Activated naive CD8-positive, alpha-beta T cell treated with anti-CD3 and anti-CD28 coated beads, Interleukin-2, amount 50 U/mL, for 24 hours (primary cell): Measurements from ENCODE around the gene MAD2L2.
"Not testable (repeated sequence)": the region's sequence is repeated elsewhere in the genome, so short reads cannot be mapped to it uniquely, and the experiment has no call there.

Source experiments
- ATAC-seq: fragments of 150-1000 bp; cut with Tn5 transposase; one replicate; pipeline ENCODE4 v1.10.0; 2021
- DNase-seq: peaks from one replicate; pipeline ENCODE4 v3.0.0; 2021
- H3K27ac Mint-ChIP-seq: one replicate; pipeline ENCODE4 v1.8.0; 2021; ENCODE audit warnings: mild to moderate bottlenecking, mixed read lengths
- H3K27me3 Mint-ChIP-seq: one replicate; pipeline ENCODE4 v1.8.0; 2021; ENCODE audit warnings: mixed read lengths
- H3K36me3 Mint-ChIP-seq: one replicate; pipeline ENCODE4 v1.8.0; 2021; ENCODE audit warnings: low read depth, mixed read lengths
- H3K4me1 Mint-ChIP-seq: one replicate; pipeline ENCODE4 v1.8.0; 2021; ENCODE audit warnings: mixed read lengths
- H3K4me3 Mint-ChIP-seq: one replicate; pipeline ENCODE4 v1.8.0; 2021; ENCODE audit warnings: mild to moderate bottlenecking, moderate library complexity, mixed read lengths
- H3K9me3 Mint-ChIP-seq: one replicate; pipeline ENCODE4 v1.8.0; 2021; ENCODE audit warnings: mixed read lengths

The MAD2L2 gene

DNA sequence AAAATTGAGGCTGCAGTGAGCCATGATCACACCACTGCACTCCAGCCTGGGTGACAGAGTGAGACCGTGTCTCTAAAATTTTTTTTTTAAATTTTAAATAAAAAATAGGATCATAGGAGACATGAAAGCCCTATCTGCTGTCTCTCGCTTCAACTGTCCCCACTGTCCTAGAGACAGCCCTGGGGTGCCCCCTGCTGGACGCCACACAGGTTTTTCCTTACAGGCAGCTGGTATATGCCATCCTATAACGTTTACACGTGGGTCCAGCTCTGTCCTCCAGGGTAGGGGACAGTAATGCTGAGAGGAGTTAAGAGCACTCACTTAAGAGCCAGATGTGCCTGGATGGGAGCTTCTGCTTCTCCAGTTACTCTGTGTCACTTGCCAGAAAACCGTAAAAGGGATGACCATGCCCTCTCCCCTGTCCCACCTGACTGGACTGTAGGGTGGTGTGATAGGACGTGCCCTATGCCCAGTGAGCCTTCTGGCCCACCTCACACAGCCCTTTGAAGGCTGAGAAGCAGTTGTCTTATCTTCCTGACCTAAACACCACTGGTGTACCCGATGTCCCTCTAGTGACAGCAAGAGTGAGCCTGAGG, 35.2 kb downstream of the MAD2L2 start:
- peak; percentile 40 for ATAC-seq

DNA sequence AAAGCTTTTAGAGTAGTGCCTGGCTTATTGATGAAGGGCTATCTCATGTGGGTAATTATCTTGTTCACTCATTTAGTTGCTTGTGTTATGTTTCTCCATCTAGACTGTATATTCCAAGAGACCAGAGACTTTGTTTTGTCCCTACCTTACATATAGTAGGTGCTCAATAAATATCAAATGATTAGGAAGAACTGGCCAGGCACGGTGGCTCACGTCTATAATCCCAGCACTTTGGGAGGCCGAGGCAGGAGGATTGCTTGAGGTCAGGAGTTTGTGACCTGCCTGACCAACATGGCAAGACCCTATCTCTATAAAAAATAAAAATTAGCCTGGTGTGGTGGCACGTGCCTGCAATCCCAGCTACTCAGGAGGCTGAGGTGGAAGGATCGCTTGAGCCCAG, 35.7 kb downstream of the MAD2L2 start:
- no peaks in the 10 kb centered on the region for H3K36me3 Mint-ChIP-seq

More for the DNA sequence above, 35.2 kb downstream of the MAD2L2 start:
- H3K36me3 Mint-ChIP-seq = no peaks in the 10 kb centered on the region
- peaks cover 12% of the 10 kb centered on the region for H3K4me1 Mint-ChIP-seq
- no peak overlapping the region for H3K4me3 Mint-ChIP-seq
- no peak overlapping the region for H3K27ac Mint-ChIP-seq
- no peaks in the 10 kb centered on the region for H3K9me3 Mint-ChIP-seq
- DNase-seq = peak; percentile 90
- peaks cover 2% of the 10 kb centered on the region for H3K27me3 Mint-ChIP-seq

DNA sequence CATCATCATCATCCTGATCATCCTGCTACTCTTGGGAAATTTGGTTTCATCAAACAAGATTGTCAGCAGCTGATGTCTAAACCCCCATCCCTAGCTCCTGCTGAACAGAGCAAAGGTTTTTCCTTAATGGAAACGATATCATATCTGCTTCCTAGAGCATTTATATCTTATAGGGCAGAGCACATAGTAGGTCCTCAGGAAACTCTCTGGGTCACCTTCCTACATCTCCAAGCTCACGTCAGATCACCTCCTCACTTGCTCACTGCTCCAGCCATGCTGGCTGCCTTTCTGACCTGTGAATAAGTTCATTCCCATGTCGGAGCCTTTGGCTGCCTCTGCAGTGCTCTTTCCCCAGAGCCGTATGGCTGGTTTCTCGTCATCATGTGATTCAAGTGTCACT, 37.2 kb downstream of the MAD2L2 start:
- DNase-seq = no peak
- H3K9me3 Mint-ChIP-seq = no peaks in the 10 kb centered on the region
- no peak for ATAC-seq
- H3K4me1 Mint-ChIP-seq = no peaks in the 10 kb centered on the region
- peaks cover 4% of the 10 kb centered on the region for H3K27me3 Mint-ChIP-seq
- no peak overlapping the region for H3K27ac Mint-ChIP-seq
- no peak overlapping the region for H3K4me3 Mint-ChIP-seq
- no peaks in the 10 kb centered on the region for H3K36me3 Mint-ChIP-seq

More for the DNA sequence above, 35.7 kb downstream of the MAD2L2 start:
- Mint-ChIP-seq H3K9me3 (no peaks in the 10 kb centered on the region), H3K27me3 (peaks cover 2% of the 10 kb centered on the region), H3K27ac (no peak overlapping the region), H3K4me1 (peaks cover 8% of the 10 kb centered on the region), H3K4me3 (no peak overlapping the region)
- DNase-seq = no peak
- no peak for ATAC-seq

DNA sequence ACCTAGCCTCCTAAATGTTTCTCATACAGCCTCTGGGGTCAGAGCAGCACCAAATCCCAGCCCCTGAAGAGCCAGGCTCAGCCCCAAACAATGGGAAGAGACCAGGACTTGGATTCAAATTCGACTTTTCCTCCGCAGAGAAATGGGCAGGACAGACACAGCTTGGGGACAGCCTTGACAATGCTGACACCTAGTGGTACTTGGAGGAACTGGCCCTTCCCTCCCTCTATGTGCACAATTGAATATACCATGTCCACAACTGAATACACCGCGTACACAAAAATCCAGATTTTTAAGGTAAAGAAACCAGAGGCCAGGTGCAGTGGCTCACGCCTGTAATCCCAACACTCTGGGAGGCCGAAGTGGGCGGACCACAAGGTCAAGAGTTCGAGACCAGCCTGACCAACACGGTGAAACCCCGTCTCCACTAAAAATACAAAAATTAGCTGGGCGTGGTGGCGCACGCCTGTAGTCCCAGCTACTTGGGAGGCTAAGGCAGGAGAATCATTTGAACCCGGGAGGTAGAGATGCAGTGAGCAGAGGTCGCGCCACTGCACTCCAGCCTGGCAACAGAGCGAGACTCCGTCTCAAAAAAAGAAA, 38.4 kb downstream of the MAD2L2 start:
- peak; percentile 71 for DNase-seq
- H3K36me3 Mint-ChIP-seq, H3K4me1 Mint-ChIP-seq, H3K27ac Mint-ChIP-seq, H3K4me3 Mint-ChIP-seq, H3K9me3 Mint-ChIP-seq, H3K27me3 Mint-ChIP-seq: not testable (repeated sequence)
- ATAC-seq = peak; percentile 73

DNA sequence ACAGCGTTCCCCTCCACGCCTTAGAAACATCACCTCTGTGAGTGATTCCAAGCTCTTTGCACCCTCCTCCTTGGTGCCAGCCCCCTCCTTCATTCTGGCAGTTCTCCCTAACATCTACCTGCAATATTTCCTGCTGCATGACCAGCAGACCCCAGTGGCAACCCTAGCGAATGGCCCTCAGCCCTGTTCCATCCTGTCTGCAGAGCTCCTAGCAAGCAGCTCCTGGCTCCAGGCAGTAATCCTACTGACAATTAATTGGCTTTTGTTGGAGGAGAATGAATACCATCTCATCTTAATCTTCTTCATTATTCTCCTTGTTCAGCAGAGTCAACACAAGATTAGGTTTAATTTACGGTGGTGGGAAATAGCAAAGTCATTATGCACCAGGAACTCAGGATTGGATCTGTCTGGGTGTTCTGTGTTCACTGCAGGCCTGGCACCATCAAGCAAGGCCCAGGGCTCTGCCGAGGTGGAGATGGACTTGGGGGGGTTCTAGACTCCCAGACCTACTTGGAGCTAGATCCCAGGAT, 39.1 kb downstream of the MAD2L2 start:
- no peak overlapping the region for H3K27ac Mint-ChIP-seq
- H3K4me1 Mint-ChIP-seq = no peaks in the 10 kb centered on the region
- H3K36me3 Mint-ChIP-seq = no peaks in the 10 kb centered on the region
- peaks cover 6% of the 10 kb centered on the region for H3K27me3 Mint-ChIP-seq
- no peak for ATAC-seq
- DNase-seq = no peak
- H3K9me3 Mint-ChIP-seq = no peaks in the 10 kb centered on the region
- no peak overlapping the region for H3K4me3 Mint-ChIP-seq

DNA sequence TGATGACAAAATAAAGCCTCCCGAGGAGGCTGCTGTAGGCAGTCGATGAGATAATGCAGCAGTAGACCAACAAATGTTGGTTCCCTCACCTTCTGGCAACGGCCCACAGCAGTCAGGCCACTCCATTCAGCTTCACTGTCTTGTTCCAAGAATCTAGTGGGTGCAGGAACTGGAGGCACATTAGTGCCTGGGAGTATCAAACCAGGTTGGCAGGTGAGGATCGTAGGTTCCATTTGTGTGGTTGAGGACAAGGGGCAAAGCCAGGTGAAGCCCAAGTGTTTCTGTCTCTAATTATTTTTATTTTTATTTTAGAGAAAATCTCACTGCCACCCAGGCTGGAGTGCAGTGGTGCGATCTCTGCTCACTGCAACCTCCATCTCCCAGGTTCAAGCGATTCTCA, 40.0 kb downstream of the MAD2L2 start:
- no peak overlapping the region for H3K4me3 Mint-ChIP-seq
- H3K27ac Mint-ChIP-seq = no peak overlapping the region
- H3K36me3 Mint-ChIP-seq = no peaks in the 10 kb centered on the region
- DNase-seq (no peak), ATAC-seq (no peak)
- H3K27me3 Mint-ChIP-seq = peaks cover 6% of the 10 kb centered on the region
- H3K4me1 Mint-ChIP-seq = no peaks in the 10 kb centered on the region
- no peaks in the 10 kb centered on the region for H3K9me3 Mint-ChIP-seq

DNA sequence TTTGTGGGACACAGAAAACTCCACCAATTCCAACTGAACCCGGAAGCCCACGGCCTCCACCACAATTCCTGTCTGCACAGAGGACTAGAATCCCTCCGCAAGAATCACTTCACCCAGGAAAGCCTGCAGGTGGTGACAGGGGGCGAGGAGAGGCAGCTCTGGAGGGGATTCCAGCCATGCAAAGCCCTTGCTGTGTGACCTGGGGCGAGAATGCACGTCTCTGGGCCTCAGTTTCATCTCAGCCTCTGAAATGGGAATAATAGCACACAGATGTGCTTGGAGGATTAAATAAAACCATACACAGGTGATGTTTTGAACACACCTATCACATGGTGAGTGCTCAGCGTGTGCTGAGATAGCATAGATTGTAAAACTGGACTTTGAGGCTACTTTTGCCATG, 40.8 kb downstream of the MAD2L2 start:
- ATAC-seq = no peak
- peaks cover 6% of the 10 kb centered on the region for H3K27me3 Mint-ChIP-seq
- no peak overlapping the region for H3K27ac Mint-ChIP-seq

DNA sequence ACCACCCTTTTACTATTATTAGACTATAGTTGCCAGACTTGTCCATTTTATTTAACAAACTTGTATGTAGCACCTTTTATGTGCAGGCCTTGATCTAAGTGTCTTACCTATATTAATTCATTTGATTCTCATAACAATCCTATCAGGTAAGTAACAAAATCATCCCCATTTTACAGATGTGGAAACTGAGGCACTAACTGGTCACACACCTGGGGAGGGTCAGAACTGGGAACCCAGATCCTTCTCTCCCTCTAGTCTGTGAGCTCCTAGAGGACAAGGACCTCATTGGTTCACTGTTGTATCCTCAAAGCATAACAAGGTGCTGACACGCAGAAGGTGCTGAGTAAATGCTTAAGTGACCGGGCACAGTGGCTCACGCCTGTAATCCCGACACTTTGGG, 41.6 kb downstream of the MAD2L2 start:
- no peaks in the 10 kb centered on the region for H3K4me1 Mint-ChIP-seq
- no peak for DNase-seq
- H3K36me3 Mint-ChIP-seq = no peaks in the 10 kb centered on the region
- no peak for ATAC-seq
- H3K4me3 Mint-ChIP-seq = no peak overlapping the region
- no peaks in the 10 kb centered on the region for H3K9me3 Mint-ChIP-seq
- H3K27ac Mint-ChIP-seq = no peak overlapping the region
- H3K27me3 Mint-ChIP-seq = peaks cover 10% of the 10 kb centered on the region

More for the DNA sequence above, 40.8 kb downstream of the MAD2L2 start:
- DNase-seq = no peak
- Mint-ChIP-seq H3K4me3 (no peak overlapping the region), H3K4me1 (no peaks in the 10 kb centered on the region), H3K9me3 (no peaks in the 10 kb centered on the region), H3K36me3 (no peaks in the 10 kb centered on the region)

DNA sequence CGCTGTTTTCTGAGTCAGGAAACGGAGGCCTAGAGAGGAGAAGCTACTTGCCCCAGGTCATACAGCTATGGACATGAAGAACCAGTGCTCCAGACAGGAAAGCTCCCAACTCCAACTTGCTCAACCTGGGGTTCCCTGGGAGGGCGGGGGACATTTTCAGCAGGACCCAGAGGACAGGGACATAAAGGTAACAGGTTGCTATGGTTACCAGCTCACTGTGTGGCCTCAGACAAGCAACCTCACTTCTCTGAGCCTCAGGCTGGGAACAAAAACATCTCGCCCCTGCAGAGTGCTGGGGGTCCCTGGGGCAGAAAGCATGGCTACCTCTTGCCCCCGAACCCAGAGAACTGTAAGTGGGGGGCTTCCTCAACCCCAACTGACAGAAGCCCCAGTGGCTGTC, 42.8 kb downstream of the MAD2L2 start:
- H3K27ac Mint-ChIP-seq = no peak overlapping the region
- H3K4me1 Mint-ChIP-seq = no peaks in the 10 kb centered on the region
- no peak overlapping the region for H3K4me3 Mint-ChIP-seq
- H3K9me3 Mint-ChIP-seq = no peaks in the 10 kb centered on the region
- no peak for DNase-seq
- H3K27me3 Mint-ChIP-seq = peaks cover 10% of the 10 kb centered on the region
- ATAC-seq = no peak
- no peaks in the 10 kb centered on the region for H3K36me3 Mint-ChIP-seq

DNA sequence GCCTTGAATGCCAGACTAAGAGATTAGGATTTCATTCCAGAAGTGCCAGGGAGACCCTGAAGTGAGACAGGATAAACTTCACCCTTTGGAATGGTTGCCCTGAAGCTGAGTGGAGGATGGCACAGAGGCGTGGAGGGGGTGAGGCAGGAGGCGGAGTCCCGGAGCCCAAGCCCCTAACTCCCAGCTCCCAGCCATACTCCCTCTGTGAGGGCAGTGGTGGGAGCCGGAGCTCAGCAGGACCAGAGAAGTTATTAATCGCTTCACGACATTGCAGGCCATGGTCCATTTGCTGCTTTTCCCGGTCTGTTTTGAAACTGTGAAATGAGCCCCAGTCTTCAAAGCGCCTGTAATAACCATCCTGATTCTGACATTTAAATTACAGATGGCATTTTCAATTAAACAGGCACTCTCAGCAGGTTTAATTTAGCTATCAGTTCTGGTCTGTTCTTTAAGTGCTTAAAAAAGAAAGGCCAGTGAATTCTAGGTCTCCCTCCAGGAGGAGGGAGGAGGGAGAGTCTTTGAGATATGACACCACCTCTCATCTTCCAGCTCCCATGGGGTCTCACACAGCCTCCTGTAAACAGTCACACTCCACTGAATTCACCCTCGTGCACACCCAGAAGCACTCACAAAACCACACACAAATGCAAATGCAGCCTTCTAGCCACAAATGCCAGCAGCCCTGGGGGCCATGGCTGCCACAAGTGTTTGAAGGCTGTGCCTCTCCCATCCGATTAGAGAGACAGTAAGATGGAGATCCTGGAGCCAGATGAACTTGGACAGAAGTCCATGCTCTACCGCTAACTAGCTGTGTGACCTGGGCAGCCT, 46.4 kb downstream of the MAD2L2 start:
- no peak overlapping the region for H3K27ac Mint-ChIP-seq

DNA sequence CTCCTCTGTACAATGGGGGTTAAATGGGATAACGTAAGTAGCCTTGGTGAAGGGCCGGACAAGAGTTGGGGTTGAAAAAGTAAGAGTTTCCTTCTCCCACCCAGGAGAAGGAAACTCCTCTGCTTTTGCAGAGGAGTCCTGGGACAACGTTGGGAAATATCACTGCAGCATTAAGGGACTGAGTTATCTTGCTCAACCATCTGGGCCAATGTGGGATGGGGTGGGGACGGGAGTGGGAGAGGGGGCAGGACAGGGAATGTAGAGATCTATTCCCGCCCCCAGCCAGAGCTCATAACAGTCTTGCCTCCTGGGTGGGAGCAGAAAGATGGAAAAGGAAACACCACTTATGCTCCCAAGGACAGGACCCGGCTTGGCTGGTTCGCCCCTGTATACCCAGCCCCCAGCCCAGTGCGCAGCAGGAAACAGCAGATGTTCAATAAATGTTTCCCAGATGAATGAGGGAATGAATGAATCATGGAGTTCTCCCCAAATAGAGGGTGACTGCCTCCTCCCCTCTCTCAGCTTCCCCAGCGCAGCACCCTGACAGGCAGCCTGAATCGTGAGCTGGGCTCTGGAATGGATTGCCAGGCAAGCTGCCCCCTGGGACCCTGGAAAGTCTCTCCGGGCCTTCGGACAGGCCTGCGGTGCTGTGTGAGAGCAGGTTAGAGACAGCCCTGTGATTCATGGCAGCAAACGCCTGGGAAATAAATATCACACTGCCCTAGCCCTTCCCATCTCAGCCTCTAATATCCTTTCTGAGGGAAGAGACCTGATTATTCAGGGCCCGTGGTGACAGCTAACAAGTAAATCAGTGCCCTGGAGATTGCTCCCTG, 51.5 kb downstream of the MAD2L2 start:
- ATAC-seq (no peak), DNase-seq (no peak)
- H3K27ac Mint-ChIP-seq = no peak overlapping the region
- peaks cover 12% of the 10 kb centered on the region for H3K27me3 Mint-ChIP-seq
- no peaks in the 10 kb centered on the region for H3K36me3 Mint-ChIP-seq
- H3K4me1 Mint-ChIP-seq = no peaks in the 10 kb centered on the region
- H3K9me3 Mint-ChIP-seq = no peaks in the 10 kb centered on the region
- H3K4me3 Mint-ChIP-seq = no peak overlapping the region

More for the DNA sequence above, 46.4 kb downstream of the MAD2L2 start:
- Mint-ChIP-seq H3K4me1 (no peaks in the 10 kb centered on the region), H3K27me3 (peaks cover 13% of the 10 kb centered on the region), H3K4me3 (no peak overlapping the region), H3K9me3 (no peaks in the 10 kb centered on the region), H3K36me3 (no peaks in the 10 kb centered on the region)
- DNase-seq (no peak), ATAC-seq (no peak)

DNA sequence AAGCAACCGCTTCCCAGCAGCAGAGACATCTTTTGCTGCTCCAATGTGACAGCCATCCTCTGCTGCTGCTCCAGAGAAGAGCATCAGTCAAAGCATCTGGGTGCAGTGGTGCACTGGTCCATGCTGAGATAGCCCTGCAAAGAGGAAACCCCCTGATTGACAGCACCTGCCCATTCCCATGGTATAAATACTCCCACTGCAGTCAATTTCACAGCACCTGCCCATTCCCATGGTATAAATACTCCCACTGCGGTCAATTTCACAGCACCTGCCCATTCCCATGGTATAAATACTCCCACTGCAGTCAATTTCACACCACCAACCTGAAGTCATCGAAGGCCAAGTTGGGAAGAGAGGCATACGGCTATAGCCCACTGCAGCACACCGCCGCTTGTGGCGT, 52.2 kb downstream of the MAD2L2 start:
- no peak overlapping the region for H3K4me3 Mint-ChIP-seq
- no peak for ATAC-seq

DNA sequence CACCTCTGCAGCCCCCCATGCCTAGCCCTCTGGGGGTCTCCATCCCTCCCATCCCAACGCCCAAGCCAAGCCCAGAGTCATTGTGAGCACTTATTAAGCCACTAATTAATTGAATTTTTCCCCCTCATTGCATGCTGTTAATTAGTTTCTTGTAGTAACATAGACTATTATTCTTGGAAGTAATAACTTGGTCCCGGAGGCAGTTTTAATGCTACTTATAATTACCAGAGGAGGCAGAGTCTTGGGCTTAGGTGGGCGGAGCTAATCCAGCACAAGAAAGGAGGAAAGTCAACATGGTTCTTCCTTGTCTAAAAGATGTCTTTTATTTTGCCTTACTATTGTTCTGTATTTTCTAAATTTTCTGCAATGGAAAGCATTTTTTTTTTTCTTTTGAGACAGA, 54.4 kb downstream of the MAD2L2 start:
- no peak overlapping the region for H3K4me3 Mint-ChIP-seq
- peaks cover 14% of the 10 kb centered on the region for H3K27me3 Mint-ChIP-seq
- H3K27ac Mint-ChIP-seq = no peak overlapping the region
- H3K4me1 Mint-ChIP-seq = no peaks in the 10 kb centered on the region
- no peaks in the 10 kb centered on the region for H3K36me3 Mint-ChIP-seq
- ATAC-seq (no peak), DNase-seq (no peak)
- H3K9me3 Mint-ChIP-seq = no peaks in the 10 kb centered on the region

More for the DNA sequence above, 52.2 kb downstream of the MAD2L2 start:
- no peaks in the 10 kb centered on the region for H3K4me1 Mint-ChIP-seq
- DNase-seq = no peak
- no peaks in the 10 kb centered on the region for H3K36me3 Mint-ChIP-seq
- no peak overlapping the region for H3K27ac Mint-ChIP-seq
- H3K9me3 Mint-ChIP-seq = no peaks in the 10 kb centered on the region
- peaks cover 12% of the 10 kb centered on the region for H3K27me3 Mint-ChIP-seq
